Measurements from ENCODE around the gene SUPV3L1. TPM values are rescaled to one million over a fixed set of nuclear protein-coding genes. Genes with fewer than 3 reads are reported as not detected.
"Not testable (repeated sequence)": the region's sequence is repeated elsewhere in the genome, so short reads cannot be mapped to it uniquely, and the experiment has no call there.

Gene SUPV3L1
- polyA plus RNA-seq (ENCODE audit: insufficient read length in 4 of 4) = 10 to 100 TPM; 35.3 to 46.5 (median 43.6) TPM

- peak; percentile 92 to 99 (median 96) for DNase-seq (ENCODE audit: low read depth in 4 of 4, low spot score in 2 of 4)
Measured at GRCh38 chr10:69179743-69180524, at the start of gene SUPV3L1. TSS of gene SUPV3L1 (plus strand) at chr10:69180234. CDS start at chr10:69180292, 58 bp downstream.

- no peak for DNase-seq (ENCODE audit: low read depth in 4 of 4, low spot score in 2 of 4)
Measured at GRCh38 chr10:69130251-69130650, 49.8 kb upstream of the SUPV3L1 start.

- DNase-seq (ENCODE audit: low read depth in 4 of 4, low spot score in 2 of 4) = no peak
Measured at GRCh38 chr10:69139961-69140360, 40.1 kb upstream of the SUPV3L1 start.

- DNase-seq (ENCODE audit: low read depth in 4 of 4, low spot score in 2 of 4) = no peak
Measured at GRCh38 chr10:69141304-69141703, 38.7 kb upstream of the SUPV3L1 start.

- DNase-seq (ENCODE audit: low read depth in 4 of 4, low spot score in 2 of 4) = not testable (repeated sequence)
Measured at GRCh38 chr10:69142074-69142473, 38.0 kb upstream of the SUPV3L1 start.

GRCh38 chr10:69142983-69143382, 37.1 kb upstream of the SUPV3L1 start:
- no peak for DNase-seq (ENCODE audit: low read depth in 4 of 4, low spot score in 2 of 4)

- no peak for DNase-seq (ENCODE audit: low read depth in 4 of 4, low spot score in 2 of 4)
Measured at GRCh38 chr10:69145329-69145728, 34.7 kb upstream of the SUPV3L1 start.

- DNase-seq (ENCODE audit: low read depth in 4 of 4, low spot score in 2 of 4) = no peak
Measured at GRCh38 chr10:69145864-69146263, 34.2 kb upstream of the SUPV3L1 start.

GRCh38 chr10:69146759-69147158, 33.3 kb upstream of the SUPV3L1 start:
- no peak for DNase-seq (ENCODE audit: low read depth in 4 of 4, low spot score in 2 of 4)

- no peak for DNase-seq (ENCODE audit: low read depth in 4 of 4, low spot score in 2 of 4)
Measured at GRCh38 chr10:69151984-69152383, 28.1 kb upstream of the SUPV3L1 start.

GRCh38 chr10:69153227-69153626, 26.8 kb upstream of the SUPV3L1 start:
- DNase-seq (ENCODE audit: low read depth in 4 of 4, low spot score in 2 of 4) = no peak

GRCh38 chr10:69160809-69161241, 19.2 kb upstream of the SUPV3L1 start:
- no peak for DNase-seq (ENCODE audit: low read depth in 4 of 4, low spot score in 2 of 4)

- DNase-seq (ENCODE audit: low read depth in 4 of 4, low spot score in 2 of 4) = no peak
Measured at GRCh38 chr10:69168493-69168892, 11.5 kb upstream of the SUPV3L1 start.

- no peak for DNase-seq (ENCODE audit: low read depth in 4 of 4, low spot score in 2 of 4)
Measured at GRCh38 chr10:69172241-69172982, 7.6 kb upstream of the SUPV3L1 start.

GRCh38 chr10:69175326-69175725, 4.7 kb upstream of the SUPV3L1 start:
- not testable (repeated sequence) for DNase-seq (ENCODE audit: low read depth in 4 of 4, low spot score in 2 of 4)

GRCh38 chr10:69176823-69177222, 3.2 kb upstream of the SUPV3L1 start:
- DNase-seq (ENCODE audit: low read depth in 4 of 4, low spot score in 2 of 4) = no peak

- no peak for DNase-seq (ENCODE audit: low read depth in 4 of 4, low spot score in 2 of 4)
Measured at GRCh38 chr10:69179089-69179742, 818 bp upstream of the SUPV3L1 start.

- DNase-seq (ENCODE audit: low read depth in 4 of 4, low spot score in 2 of 4) = no peak
Measured at GRCh38 chr10:69180525-69181204, 631 bp downstream of the SUPV3L1 start.

GRCh38 chr10:69181433-69181832, 1.4 kb downstream of the SUPV3L1 start:
- DNase-seq (ENCODE audit: low read depth in 4 of 4, low spot score in 2 of 4) = no peak

GRCh38 chr10:69182005-69182404, 2.0 kb downstream of the SUPV3L1 start:
- DNase-seq (ENCODE audit: low read depth in 4 of 4, low spot score in 2 of 4) = no peak

- DNase-seq (ENCODE audit: low read depth in 4 of 4, low spot score in 2 of 4) = no peak
Measured at GRCh38 chr10:69186524-69186923, 6.5 kb downstream of the SUPV3L1 start.
